Adrenal gland (tissue), 12 donors: Measurements from ENCODE around the gene MTG2. TPM values are rescaled to one million over a fixed set of nuclear protein-coding genes. Genes with fewer than 3 reads are reported as not detected.
"Not testable (repeated sequence)": the region's sequence is repeated elsewhere in the genome, so short reads cannot be mapped to it uniquely, and the experiment has no call there.

Experiments
- DNase-seq, 7 donors: peaks; one replicate each; pipeline ENCODE4 v3.0.0-alpha.2; 2019 to 2020
- H3K27ac ChIP-seq, 5 donors: fragments of 200-600 bp; sonication (generic) in 4 of 5; 1 replicate in 3 of 5; 2 replicates in 2 of 5; pipeline versions ENCODE4 v1.5.1 to v1.8.0; 2016 to 2020; ENCODE audit warnings: mild to moderate bottlenecking in 1 of 5
- H3K27me3 ChIP-seq: fragments of 200-600 bp; 2 replicates; pipeline ENCODE4 v1.8.0; 2021
- H3K36me3 ChIP-seq, 2 donors: fragments of 200-600 bp; replicated peaks in 1 of 2; 1 replicate in 1 of 2; 2 replicates in 1 of 2; pipeline versions ENCODE4 v1.5.1 to v1.8.0; 2018 to 2022
- H3K4me1 ChIP-seq, 2 donors: fragments of 200-600 bp; replicated peaks in 1 of 2; 1 replicate in 1 of 2; 2 replicates in 1 of 2; pipeline versions ENCODE4 v1.5.1 to v1.8.0; 2018 to 2021
- H3K4me3 ChIP-seq, 4 donors: fragments of 200-600 bp; sonication (generic) in 3 of 4; one replicate each; pipeline ENCODE4 v1.5.1; 2016 to 2018
- H3K9me3 ChIP-seq, 3 donors: fragments of 200-600 bp; sonication (generic) in 1 of 3; replicated peaks in 1 of 3; 1 replicate in 2 of 3; 2 replicates in 1 of 3; pipeline versions ENCODE4 v1.5.1 to v1.8.0; 2016 to 2021
- POLR2A ChIP-seq, 2 donors: fragments of 450-650 bp; IDR thresholded peaks; one replicate each; pipeline ENCODE4 v1.6.1; 2017; ENCODE audit warnings: antibody characterized with exemption in 2 of 2, mild to moderate bottlenecking in 2 of 2, moderate library complexity in 1 of 2
- WGBS, 4 donors: extraction: QIAGEN DNeasy Blood & Tissue Kit in 2 of 4; methylation state at CpG; one replicate each; pipeline versions ENCODE4 v1.1.5 to v1.1.7; 2013 to 2017; 5-methylcytosine and 5-hydroxymethylcytosine counted together
- intact Hi-C, 2 donors: fragments of 100-400 bp; cut with DNase I; formaldehyde crosslinking; loops; one replicate each; pipeline versions ENCODE4 v1.14.1 to v1.15.0; 2022 to 2023
- polyA plus RNA-seq, 3 donors: library from polyadenylated mRNA; stranded (reverse); fragments of 200-250 nt in 2 of 3; fragments of 350-450 nt in 1 of 3; fragmentation: Illumina TruSeq in 1 of 3; extraction: RNeasy Lipid Tissue Mini Kit (QIAGEN cat#74804) in 1 of 3; gene quantifications; one replicate each; pipeline ENCODE4 v1.2.3, GENCODE V29; 2013 to 2014
- total RNA-seq, 9 donors: library from RNA; depleted of rRNA in 4 of 9; stranded (reverse); fragments of >200 nt in 4 of 9; fragments of 120-200 nt in 1 of 9; fragmentation: NEBNext Ultra II Directional in 1 of 9; extraction: Animal tissue kit (Norgen Biotek cat#: 25700) in 1 of 9; gene quantifications; one replicate each; pipeline versions ENCODE4 v1.1.0 to v1.2.4, GENCODE V29; 2013 to 2023
- TF ChIP-seq, protein P1 (sequence below), 6 experiments: fragments of 450-650 bp in 4 of 6; fragments of 200-600 bp in 2 of 6; sonication (generic) in 1 of 6; IDR thresholded peaks; 1 replicate in 5 of 6; 2 replicates in 1 of 6; pipeline versions ENCODE4 v1.5.1 to v1.8.0; 2016 to 2021; ENCODE audit warnings: antibody characterized with exemption in 6 of 6, mild to moderate bottlenecking in 2 of 6, moderate library complexity in 1 of 6
- donor health status: healthy with polysubstance abuse.
- donor health status: Bipolar disorder and iron deficiency.
- donor health status: DM: yes; HTN: yes; CAD: no.
- donor health status: DM: no; HTN: no; CAD: no.
- donor health status: DM: no; HTN: no; CAD: no.
- donor health status: DM: yes; HTN: yes; CAD: no.

The MTG2 gene
- total and polyA plus RNA-seq, 12 donors, result 11.5 to 90.4 (median 47.2) TPM

DNA sequence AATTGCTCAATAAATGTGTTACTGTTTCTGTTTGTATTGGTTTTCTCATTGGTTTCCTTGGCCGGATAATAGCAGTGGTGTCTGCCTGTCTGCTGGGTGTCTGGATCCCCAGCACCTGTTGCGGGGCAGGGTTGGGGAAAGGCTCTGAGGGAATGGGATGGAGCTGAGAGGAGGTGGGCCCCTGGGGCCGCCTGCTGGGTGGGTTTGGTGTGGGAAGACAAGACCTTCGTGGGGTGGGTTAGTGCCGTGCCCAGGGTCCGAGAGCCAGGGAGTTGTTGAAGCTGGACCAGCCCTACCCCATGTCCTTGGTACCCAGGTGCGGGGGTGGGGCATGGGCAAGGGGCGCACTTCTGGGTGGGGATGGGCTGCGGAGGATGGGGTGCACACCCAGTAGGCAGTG is 35.3 kb upstream of the MTG2 start:
- Histone ChIP-seq H3K4me3 (no peak overlapping the region), H3K4me1 (peaks cover 10 to 17% of the 10 kb centered on the region in 2 donors), H3K9me3 (no peaks in the 10 kb centered on the region), H3K27me3 (no peaks in the 10 kb centered on the region), H3K36me3 (no peaks in the 10 kb centered on the region), H3K27ac (no peak overlapping the region)
- no peak for DNase-seq
- intact Hi-C loops, result no loop called here
- TF ChIP-seq POLR2A (IDR thresholded peaks at IDR 0.05), result no peak
- TF ChIP-seq, protein P1, sequence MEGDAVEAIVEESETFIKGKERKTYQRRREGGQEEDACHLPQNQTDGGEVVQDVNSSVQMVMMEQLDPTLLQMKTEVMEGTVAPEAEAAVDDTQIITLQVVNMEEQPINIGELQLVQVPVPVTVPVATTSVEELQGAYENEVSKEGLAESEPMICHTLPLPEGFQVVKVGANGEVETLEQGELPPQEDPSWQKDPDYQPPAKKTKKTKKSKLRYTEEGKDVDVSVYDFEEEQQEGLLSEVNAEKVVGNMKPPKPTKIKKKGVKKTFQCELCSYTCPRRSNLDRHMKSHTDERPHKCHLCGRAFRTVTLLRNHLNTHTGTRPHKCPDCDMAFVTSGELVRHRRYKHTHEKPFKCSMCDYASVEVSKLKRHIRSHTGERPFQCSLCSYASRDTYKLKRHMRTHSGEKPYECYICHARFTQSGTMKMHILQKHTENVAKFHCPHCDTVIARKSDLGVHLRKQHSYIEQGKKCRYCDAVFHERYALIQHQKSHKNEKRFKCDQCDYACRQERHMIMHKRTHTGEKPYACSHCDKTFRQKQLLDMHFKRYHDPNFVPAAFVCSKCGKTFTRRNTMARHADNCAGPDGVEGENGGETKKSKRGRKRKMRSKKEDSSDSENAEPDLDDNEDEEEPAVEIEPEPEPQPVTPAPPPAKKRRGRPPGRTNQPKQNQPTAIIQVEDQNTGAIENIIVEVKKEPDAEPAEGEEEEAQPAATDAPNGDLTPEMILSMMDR (IDR thresholded peaks at IDR 0.05), result no peak
- WGBS, 4 donors, result 90 to 97% (median 95%) methylated on average over 9 of the region's 9 CpGs

DNA sequence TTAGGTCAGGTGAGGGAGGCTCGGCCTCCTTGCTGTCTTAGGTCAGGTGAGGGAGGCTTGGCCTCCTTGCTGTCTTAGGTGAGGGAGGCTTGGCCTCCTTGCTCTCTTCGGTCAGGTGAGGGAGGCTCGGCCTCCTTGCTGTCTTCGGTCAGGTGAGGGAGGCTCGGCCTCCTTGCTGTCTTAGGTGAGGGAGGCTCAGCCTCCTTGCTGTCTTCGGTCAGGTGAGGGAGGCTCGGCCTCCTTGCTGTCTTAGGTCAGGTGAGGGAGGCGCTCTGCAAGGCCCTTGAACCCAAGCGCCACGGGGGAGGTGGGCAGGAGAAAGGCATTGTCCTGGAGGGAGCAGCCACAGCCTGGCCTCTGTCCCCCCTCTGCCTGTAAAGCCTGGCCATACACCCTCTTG is 34.4 kb upstream of the MTG2 start:
- H3K4me3 ChIP-seq, H3K27me3 ChIP-seq, DNase-seq, H3K27ac ChIP-seq, intact Hi-C loops, H3K36me3 ChIP-seq, H3K9me3 ChIP-seq: not testable (repeated sequence)
- H3K4me1 ChIP-seq, result peaks cover 10 to 17% of the 10 kb centered on the region in 2 donors
- 88 to 98% (median 93%) methylated on average over 2 to 10 of the region's 10 CpGs for WGBS, 4 donors

DNA sequence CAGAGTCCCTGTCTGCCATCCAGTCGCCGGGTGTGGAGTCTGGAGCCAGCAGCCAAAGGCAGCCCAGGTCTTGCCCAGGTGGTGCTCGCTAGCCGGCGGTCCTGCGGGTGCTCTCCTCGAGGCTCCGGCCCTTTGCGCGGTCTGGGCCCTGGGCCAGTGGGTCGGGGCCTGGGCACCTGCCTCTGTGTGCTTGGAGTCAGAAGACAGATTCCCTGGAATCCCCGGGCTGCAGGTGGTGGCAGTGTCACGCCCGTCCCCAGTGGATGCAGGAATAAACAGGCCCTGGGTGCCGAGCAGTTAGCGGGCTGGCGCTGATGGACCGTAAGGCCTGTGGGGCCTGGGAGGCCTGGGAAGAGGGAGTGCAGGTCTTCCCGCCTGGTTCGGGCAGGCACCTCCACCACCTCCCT is 33.9 kb upstream of the MTG2 start:
- no peak for TF ChIP-seq POLR2A (IDR thresholded peaks at IDR 0.05)
- TF ChIP-seq, protein P1 (IDR thresholded peaks at IDR 0.05), result no peak
- WGBS, 4 donors, result 93 to 98% (median 95%) methylated on average over 6 to 20 of the region's 20 CpGs
- intact Hi-C loops, result no loop called here
- Histone ChIP-seq H3K27ac (no peak overlapping the region), H3K9me3 (no peaks in the 10 kb centered on the region), H3K4me3 (no peak overlapping the region), H3K36me3 (no peaks in the 10 kb centered on the region), H3K4me1 (peaks cover 10 to 17% of the 10 kb centered on the region in 2 donors), H3K27me3 (no peaks in the 10 kb centered on the region)
- DNase-seq, result no peak

DNA sequence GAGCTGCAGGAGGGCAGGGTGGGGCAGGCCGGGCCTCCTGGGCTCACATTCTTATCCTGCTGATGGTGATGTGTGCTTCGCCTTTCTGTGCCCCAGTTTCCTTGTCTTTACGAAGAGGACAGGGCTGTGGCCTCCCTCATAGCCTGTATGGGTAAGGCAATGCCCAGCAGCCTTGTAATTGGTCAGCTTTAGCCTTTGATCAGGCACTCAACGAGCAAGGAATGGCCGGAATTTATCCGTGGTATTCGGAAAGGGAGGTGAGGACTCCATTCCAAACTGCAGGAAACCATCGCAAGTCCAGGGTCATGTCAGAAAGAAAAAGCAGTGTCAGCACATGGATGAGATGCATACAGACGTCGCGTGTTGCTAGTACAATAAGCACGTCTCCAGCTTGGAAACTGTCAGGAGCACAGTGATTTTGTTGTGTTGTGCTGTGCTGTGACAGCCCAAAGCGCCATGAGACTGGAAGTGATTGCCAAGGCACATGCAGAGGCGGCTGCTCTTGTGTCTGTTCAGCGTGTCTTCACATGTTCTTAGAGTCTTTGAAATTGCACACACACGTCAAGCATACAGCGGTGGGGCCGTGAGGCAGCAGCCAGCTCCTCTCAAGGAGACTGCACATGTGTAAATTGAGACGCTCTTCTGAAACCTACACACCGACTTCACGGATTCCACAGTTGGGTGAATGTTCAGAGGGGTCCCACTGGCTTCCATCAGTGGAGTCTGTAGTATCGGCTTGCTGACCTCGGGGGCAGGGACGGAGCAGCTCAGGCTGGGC is 33.1 kb upstream of the MTG2 start:
- TF ChIP-seq, protein P1 (IDR thresholded peaks at IDR 0.05), result no peak
- TF ChIP-seq POLR2A (IDR thresholded peaks at IDR 0.05), result no peak
- no peak for DNase-seq
- no peak overlapping the region for H3K4me3 ChIP-seq
- no peak overlapping the region for H3K27ac ChIP-seq
- WGBS, 4 donors, result 78 to 80% (median 78%) methylated on average over 24 of the region's 24 CpGs
- H3K4me1 ChIP-seq, result peaks cover 7 to 13% of the 10 kb centered on the region in 2 donors
- intact Hi-C loops, result no loop called here
- H3K36me3 ChIP-seq, result no peaks in the 10 kb centered on the region
- H3K27me3 ChIP-seq, result no peaks in the 10 kb centered on the region
- no peaks in the 10 kb centered on the region for H3K9me3 ChIP-seq

DNA sequence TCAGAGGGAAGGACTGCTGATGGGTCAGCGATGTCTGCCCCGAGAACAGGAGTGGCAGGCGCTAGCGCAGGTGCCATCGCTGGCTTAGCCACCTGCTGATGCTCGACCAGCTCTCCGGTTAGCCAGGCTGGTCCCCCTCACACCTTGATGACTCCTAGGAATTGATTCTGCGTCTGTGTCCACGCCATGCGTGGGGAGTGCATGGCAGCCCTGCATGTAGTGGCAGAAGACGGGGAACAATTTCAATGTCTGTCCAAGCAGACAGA is 32.6 kb upstream of the MTG2 start:
- H3K9me3 ChIP-seq, result no peaks in the 10 kb centered on the region
- no peaks in the 10 kb centered on the region for H3K27me3 ChIP-seq
- intact Hi-C loops, result no loop called here
- no peak for TF ChIP-seq POLR2A (IDR thresholded peaks at IDR 0.05)
- TF ChIP-seq, protein P1 (IDR thresholded peaks at IDR 0.05), result no peak
- DNase-seq, result no peak
- H3K36me3 ChIP-seq, result no peaks in the 10 kb centered on the region
- WGBS, 4 donors, result 92 to 98% (median 96%) methylated on average over 7 to 11 of the region's 11 CpGs
- peaks cover 2 to 8% of the 10 kb centered on the region in 2 donors for H3K4me1 ChIP-seq
- no peak overlapping the region for H3K4me3 ChIP-seq
- no peak overlapping the region for H3K27ac ChIP-seq
